K562 (cell line): Measurements from ENCODE around the gene FANCI. TPM values are rescaled to one million over a fixed set of nuclear protein-coding genes. Genes with fewer than 3 reads are reported as not detected.

Source experiments
- ATAC-seq: fragments of 200-7000 bp; cut with Tn5 transposase; 3 replicates; pipeline ENCODE4 v1.9.1; 2020; ENCODE audit warnings: moderate library complexity
- BruUV-seq: library from RNA; stranded (reverse); fragments of 400-500 nt; replicated peaks from 2 replicates; lab custom pipeline; 2021; lab: Mats Ljungman, UMichigan
- CTCF ChIA-PET: fragments of 300-600 bp; formaldehyde crosslinking; extraction: SDS; loops from one replicate; lab custom pipeline; 2021; ENCODE audit warnings: low intra/inter-chr PET ratio; lab: Yijun Ruan, JAX
- POLR2A ChIA-PET: fragments of 300-600, 350-650 bp; sonication (Branson Sonifier 250); formaldehyde crosslinking; extraction: SDS; loops from one replicate; lab custom pipeline; 2021; ENCODE audit warnings: antibody characterized with exemption, inconsistent platforms; lab: Yijun Ruan, JAX
- DNase-seq, 4 experiments: peaks; one replicate each; pipeline versions ENCODE4 v3.0.0 to v3.0.0-alpha.2; 2011 to 2018; ENCODE audit warnings: low spot score in 3 of 4, mixed read lengths in 3 of 4; ENCODE audit errors: extremely low read depth in 1 of 4
- FAIRE-seq: peaks from 2 replicates; lab custom pipeline; 2011; peaks lifted over from hg19 to GRCh38; lab: Jason Lieb, UNC
- H2AFZ ChIP-seq: 2 replicates; pipeline ENCODE4 v1.6.0; 2011; ENCODE audit warnings: low read depth, low read length, control low read depth, inconsistent platforms
- H3K27ac ChIP-seq: fragments of 200-600 bp; 3 replicates; pipeline ENCODE4 v1.8.0; 2011; ENCODE audit warnings: low read depth, mild to moderate bottlenecking, control low read depth, inconsistent platforms, low read length, moderate library complexity, mixed read lengths; ENCODE audit errors: extremely low read depth
- H3K27me3 ChIP-seq, 2 experiments: fragments of 300-600 bp in 1 of 2; 2 replicates in 1 of 2; 3 replicates in 1 of 2; pipeline versions ENCODE4 v1.6.0 to v1.8.0; 2011; ENCODE audit warnings: inconsistent platforms in 2 of 2, low read length in 2 of 2, mild to moderate bottlenecking in 1 of 2, mixed read lengths in 1 of 2, moderate library complexity in 1 of 2; ENCODE audit not compliant: control insufficient read depth in 2 of 2, insufficient read depth in 2 of 2
- H3K36me3 ChIP-seq: fragments of 300-600 bp; 3 replicates; pipeline ENCODE4 v1.8.0; 2011; ENCODE audit warnings: mild to moderate bottlenecking, low read length, inconsistent platforms; ENCODE audit not compliant: control insufficient read depth, insufficient read depth
- H3K4me1 ChIP-seq, 2 experiments: fragments of 200-600 bp in 1 of 2; replicated peaks in 1 of 2; 2 replicates in 1 of 2; 3 replicates in 1 of 2; pipeline versions ENCODE4 v1.5.1 to v1.8.0; 2011; ENCODE audit warnings: inconsistent platforms in 2 of 2, low read length in 2 of 2, mild to moderate bottlenecking in 1 of 2, mixed read lengths in 1 of 2, moderate library complexity in 1 of 2; ENCODE audit not compliant: control insufficient read depth in 2 of 2, insufficient read depth in 2 of 2
- H3K4me2 ChIP-seq: 2 replicates; pipeline ENCODE4 v1.6.1; 2011; ENCODE audit warnings: low read length, control low read depth, inconsistent platforms, mixed read lengths; ENCODE audit not compliant: insufficient read depth
- H3K4me3 ChIP-seq: fragments of 200-600 bp; sonication (generic), shearing (Covaris generic); 2 replicates; pipeline ENCODE4 v1.5.1; 2016; ENCODE audit warnings: control low read depth, inconsistent platforms
- H3K79me2 ChIP-seq: fragments of 200-600 bp; 3 replicates; pipeline ENCODE4 v1.8.0; 2011; ENCODE audit warnings: low read length, inconsistent platforms; ENCODE audit not compliant: control insufficient read depth, insufficient read depth
- H3K9ac ChIP-seq, 2 experiments: 2 replicates each; pipeline versions ENCODE4 v1.6.0 to v1.6.1; 2011; ENCODE audit warnings: low read depth in 2 of 2, low read length in 2 of 2, control low read depth in 1 of 2, inconsistent platforms in 1 of 2, mild to moderate bottlenecking in 1 of 2, mixed read lengths in 1 of 2; ENCODE audit not compliant: insufficient read depth in 1 of 2
- H3K9me1 ChIP-seq: one replicate; pipeline ENCODE4 v1.6.0; 2011; ENCODE audit warnings: inconsistent platforms, mild to moderate bottlenecking, low read length, moderate library complexity; ENCODE audit not compliant: control insufficient read depth, insufficient read depth
- H3K9me3 ChIP-seq: replicated peaks from 2 replicates; pipeline ENCODE4 v1.5.1; 2011; ENCODE audit warnings: low read depth, low read length, inconsistent platforms; ENCODE audit not compliant: control insufficient read depth, insufficient read depth
- H4K20me1 ChIP-seq: replicated peaks from 2 replicates; pipeline ENCODE4 v1.6.1; 2011; ENCODE audit warnings: low read length, inconsistent platforms, mixed read lengths; ENCODE audit not compliant: control insufficient read depth, insufficient read depth
- ADNP ChIP-seq: fragments of 200-800 bp; sonication (Bioruptor generic); IDR thresholded peaks from 2 replicates; pipeline ENCODE4 v1.6.1; 2016; ENCODE audit warnings: missing genetic modification characterization, missing compliant biosample characterization
- CEBPZ ChIP-seq: fragments of 150-350 bp; IDR thresholded peaks from 2 replicates; pipeline ENCODE4 v1.6.1; 2014; ENCODE audit warnings: low read depth, mild to moderate bottlenecking, low read length, borderline replicate concordance
- GMEB1 ChIP-seq: fragments of 250-450 bp; sonication (Bioruptor Pico); IDR thresholded peaks from 2 replicates; pipeline ENCODE4 v1.4.0; 2020; ENCODE audit warnings: mild to moderate bottlenecking
- KLF6 ChIP-seq: fragments of 250-450 bp; sonication (Bioruptor Pico); IDR thresholded peaks from 2 replicates; pipeline ENCODE4 v1.4.0; 2020; ENCODE audit warnings: mild to moderate bottlenecking, moderate library complexity, borderline replicate concordance
- MTA1 ChIP-seq: fragments of 450-650 bp; IDR thresholded peaks from 2 replicates; pipeline ENCODE4 v1.6.1; 2017; ENCODE audit warnings: borderline replicate concordance
- PREB ChIP-seq: sonication (generic); formaldehyde crosslinking; IDR thresholded peaks from 2 replicates; pipeline ENCODE4 v1.8.1; 2023; ENCODE audit warnings: mild to moderate bottlenecking, missing genetic modification reagents
- RFX5 ChIP-seq: IDR thresholded peaks from 2 replicates; pipeline ENCODE4 v1.6.1; 2011; ENCODE audit warnings: low read depth, mild to moderate bottlenecking, improper control_type of control experiment, low read length
- XRCC3 ChIP-seq: fragments of 450-650 bp; IDR thresholded peaks from 2 replicates; pipeline ENCODE4 v1.6.1; 2017; ENCODE audit warnings: mild to moderate bottlenecking, moderate library complexity
- ZNF12 ChIP-seq: sonication (generic); formaldehyde crosslinking; IDR thresholded peaks from 2 replicates; pipeline ENCODE4 v1.4.0; 2020; ENCODE audit warnings: mild to moderate bottlenecking, missing genetic modification reagents
- ZNF449 ChIP-seq: fragments of 250-450 bp; sonication (Bioruptor Pico); IDR thresholded peaks from 2 replicates; pipeline ENCODE4 v1.8.0; 2022; ENCODE audit warnings: moderate library complexity, mild to moderate bottlenecking, inconsistent platforms
- ZNF586 ChIP-seq: fragments of 450-650 bp; formaldehyde crosslinking; conservative IDR thresholded peaks from 2 replicates; pipeline ENCODE4 v1.4.0; 2020; ENCODE audit warnings: mild to moderate bottlenecking, moderate library complexity
- WGBS: fragments of 100-300 bp; shearing (Covaris generic); methylation state at CpG from one replicate; pipeline ENCODE4 v1.1.6; 2016; ENCODE audit warnings: low coverage, mixed read lengths; ENCODE audit not compliant: insufficient coverage; ENCODE audit errors: missing lambda C conversion rate; 5-methylcytosine and 5-hydroxymethylcytosine counted together
- in situ Hi-C: fragments of 300-500 bp; cut with MboI; formaldehyde crosslinking; loops from 4 replicates; pipeline ENCODE4 v1.15.0; 2018; ENCODE audit warnings: inconsistent platforms, mixed read lengths
- intact Hi-C: fragments of 100-400 bp; cut with micrococcal nuclease; formaldehyde crosslinking; loops from 2 replicates; pipeline ENCODE4 v1.14.2; 2022
- polyA plus RNA-seq, 8 experiments: library from polyadenylated mRNA; depleted of rRNA in 4 of 8; stranded (reverse) in 5 of 8; unstranded in 3 of 8; fragments of >200 nt; fragmentation: Nextera tagmentation in 2 of 8; fragmentation: Illumina TruSeq in 1 of 8; extraction: Ambion mirVana in 2 of 8; extraction: Trizol in 1 of 8; gene quantifications; 2 replicates each; pipeline versions ENCODE4 v1.2.1 to v1.2.3, GENCODE V29; 2011 to 2014; ENCODE audit warnings: inconsistent platforms in 1 of 8, missing spikeins in 1 of 8
- total RNA-seq, 7 experiments: library from RNA; depleted of rRNA in 6 of 7; stranded (reverse); fragments of >200 nt in 6 of 7; fragmentation: Illumina TruSeq in 2 of 7; extraction: Trizol in 2 of 7; gene quantifications; 2 replicates each; pipeline versions ENCODE4 v1.2.1 to v1.2.3, GENCODE V29; 2011 to 2021; ENCODE audit warnings: low replicate concordance in 1 of 7
- TF ChIP-seq, protein P1 (sequence below), 3 experiments: IDR thresholded peaks in 2 of 3; conservative IDR thresholded peaks in 1 of 3; 2 replicates each; pipeline ENCODE4 v1.5.1; 2011 to 2012; ENCODE audit warnings: low read length in 3 of 3, mild to moderate bottlenecking in 3 of 3, control low read depth in 2 of 3, improper control_type of control experiment in 1 of 3, inconsistent platforms in 1 of 3, low read depth in 1 of 3, mixed read lengths in 1 of 3, moderate library complexity in 1 of 3; ENCODE audit not compliant: insufficient read depth in 2 of 3

FANCI gene
- total and polyA plus RNA-seq, 9 of the 15 experiments (the other 6 are each of a cell fraction or from before 2014, with no cell fraction given), result 72.1 to 165 (median 131) TPM

- FAIRE-seq, result no peak
- CTCF ChIA-PET, result interaction anchor here (0.6 kb wide), 1 partner anchor 153 kb away, joined by 3 read pairs; no protein-coding TSS in a partner anchor
- H3K9me3 ChIP-seq, result no peaks in the 10 kb centered on the region
- no peak for TF ChIP-seq ADNP (tag)
- TF ChIP-seq ZNF586 (CRISPR knock-in tag), result no peak
- TF ChIP-seq CEBPZ, result no peak
- TF ChIP-seq, protein P1, sequence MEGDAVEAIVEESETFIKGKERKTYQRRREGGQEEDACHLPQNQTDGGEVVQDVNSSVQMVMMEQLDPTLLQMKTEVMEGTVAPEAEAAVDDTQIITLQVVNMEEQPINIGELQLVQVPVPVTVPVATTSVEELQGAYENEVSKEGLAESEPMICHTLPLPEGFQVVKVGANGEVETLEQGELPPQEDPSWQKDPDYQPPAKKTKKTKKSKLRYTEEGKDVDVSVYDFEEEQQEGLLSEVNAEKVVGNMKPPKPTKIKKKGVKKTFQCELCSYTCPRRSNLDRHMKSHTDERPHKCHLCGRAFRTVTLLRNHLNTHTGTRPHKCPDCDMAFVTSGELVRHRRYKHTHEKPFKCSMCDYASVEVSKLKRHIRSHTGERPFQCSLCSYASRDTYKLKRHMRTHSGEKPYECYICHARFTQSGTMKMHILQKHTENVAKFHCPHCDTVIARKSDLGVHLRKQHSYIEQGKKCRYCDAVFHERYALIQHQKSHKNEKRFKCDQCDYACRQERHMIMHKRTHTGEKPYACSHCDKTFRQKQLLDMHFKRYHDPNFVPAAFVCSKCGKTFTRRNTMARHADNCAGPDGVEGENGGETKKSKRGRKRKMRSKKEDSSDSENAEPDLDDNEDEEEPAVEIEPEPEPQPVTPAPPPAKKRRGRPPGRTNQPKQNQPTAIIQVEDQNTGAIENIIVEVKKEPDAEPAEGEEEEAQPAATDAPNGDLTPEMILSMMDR (IDR thresholded peaks at IDR 0.05 in 2 of 3, conservative IDR thresholded peaks at IDR 0.05 in 1 of 3; ENCODE audit: insufficient read depth in 2 of 3, low read depth in 1 of 3, low read length in 3 of 3), result no peak
- no peak for TF ChIP-seq KLF6
- TF ChIP-seq ZNF449, result no peak
- TF ChIP-seq RFX5, result no peak
- TF ChIP-seq PREB, result no peak
- TF ChIP-seq MTA1, result no peak
- no peak for TF ChIP-seq XRCC3
- no peak for TF ChIP-seq ZNF12 (CRISPR knock-in tag)
- TF ChIP-seq GMEB1 (CRISPR knock-in tag), result no peak
These were observed 121.8 kb downstream of the FANCI start for GRCh38 chr15:89365462-89366065.

More at GRCh38 chr15:89365462-89366065, 121.8 kb downstream of the FANCI start:
- Histone ChIP-seq H3K4me1 (peaks cover 0 to 29% of the 10 kb centered on the region in 2 experiments; a peak in 3 of 5 replicates), H2AFZ (no peak overlapping the region), H3K79me2 (no peaks in the 10 kb centered on the region), H3K27ac (no peak overlapping the region), H3K4me3 (no peak overlapping the region), H3K27me3 (peaks cover 73 to 93% of the 10 kb centered on the region in 2 experiments), H3K9ac (no peak overlapping the region), H3K4me2 (no peak overlapping the region), H4K20me1 (peaks cover 17% of the 10 kb centered on the region), H3K9me1 (peaks cover 4% of the 10 kb centered on the region), H3K36me3 (no peaks in the 10 kb centered on the region)
- 2% methylated on average over 14 of the region's 22 CpGs for WGBS
- ATAC-seq (no peak), DNase-seq (no peak)
- in situ Hi-C loops (no loop called here), intact Hi-C loops (no loop called here)
- no TSS peak for BruUV-seq
- POLR2A ChIA-PET, result interaction anchor here (1.1 kb wide), 1 partner anchor 18 kb away, joined by 5 read pairs; no protein-coding TSS in a partner anchor
